Neutrophil (primary cell): ENCODE measurements around the gene GPC6.

Source experiments
- H3K27ac ChIP-seq: fragments of 200-600 bp; sonication (generic); 2 replicates; pipeline ENCODE4 v1.5.1; 2016; ENCODE audit warnings: mild to moderate bottlenecking, moderate library complexity
- H3K27me3 ChIP-seq: fragments of 200-600 bp; sonication (generic); 2 replicates; pipeline ENCODE4 v1.6.0; 2016; ENCODE audit warnings: mild to moderate bottlenecking
- H3K36me3 ChIP-seq: fragments of 200-600 bp; sonication (generic); 2 replicates; pipeline ENCODE4 v1.5.1; 2017
- H3K4me1 ChIP-seq, 2 experiments: fragments of 200-600 bp in 1 of 2; sonication (generic) in 1 of 2; 1 replicate in 1 of 2; 2 replicates in 1 of 2; pipeline versions ENCODE4 v1.5.1 to v1.6.1; 2013 to 2016; ENCODE audit warnings: low read depth in 1 of 2, low read length in 1 of 2, mild to moderate bottlenecking in 1 of 2, moderate library complexity in 1 of 2; ENCODE audit not compliant: control insufficient read depth in 1 of 2, insufficient read depth in 1 of 2
- H3K4me3 ChIP-seq, 2 experiments: fragments of 200-600 bp in 1 of 2; sonication (generic) in 1 of 2; 1 replicate in 1 of 2; 2 replicates in 1 of 2; pipeline ENCODE4 v1.5.1; 2013 to 2016; ENCODE audit warnings: low read depth in 1 of 2, low read length in 1 of 2, mild to moderate bottlenecking in 1 of 2, moderate library complexity in 1 of 2
- H3K9me3 ChIP-seq: fragments of 200-600 bp; sonication (generic); 2 replicates; pipeline ENCODE4 v1.5.1; 2016
- TF ChIP-seq, protein P1 (sequence below): fragments of 200-600 bp; sonication (generic); IDR thresholded peaks from 2 replicates; pipeline ENCODE4 v1.5.1; 2016; ENCODE audit warnings: antibody characterized with exemption

The GPC6 gene

GRCh38 chr13:94329277-94329676, 1102.7 kb downstream of the GPC6 start:
- no peak overlapping the region for H3K4me3 ChIP-seq
- H3K27ac ChIP-seq, result no peak overlapping the region
- H3K9me3 ChIP-seq, result no peaks in the 10 kb centered on the region
- H3K27me3 ChIP-seq, result no peaks in the 10 kb centered on the region
- TF ChIP-seq, protein P1, sequence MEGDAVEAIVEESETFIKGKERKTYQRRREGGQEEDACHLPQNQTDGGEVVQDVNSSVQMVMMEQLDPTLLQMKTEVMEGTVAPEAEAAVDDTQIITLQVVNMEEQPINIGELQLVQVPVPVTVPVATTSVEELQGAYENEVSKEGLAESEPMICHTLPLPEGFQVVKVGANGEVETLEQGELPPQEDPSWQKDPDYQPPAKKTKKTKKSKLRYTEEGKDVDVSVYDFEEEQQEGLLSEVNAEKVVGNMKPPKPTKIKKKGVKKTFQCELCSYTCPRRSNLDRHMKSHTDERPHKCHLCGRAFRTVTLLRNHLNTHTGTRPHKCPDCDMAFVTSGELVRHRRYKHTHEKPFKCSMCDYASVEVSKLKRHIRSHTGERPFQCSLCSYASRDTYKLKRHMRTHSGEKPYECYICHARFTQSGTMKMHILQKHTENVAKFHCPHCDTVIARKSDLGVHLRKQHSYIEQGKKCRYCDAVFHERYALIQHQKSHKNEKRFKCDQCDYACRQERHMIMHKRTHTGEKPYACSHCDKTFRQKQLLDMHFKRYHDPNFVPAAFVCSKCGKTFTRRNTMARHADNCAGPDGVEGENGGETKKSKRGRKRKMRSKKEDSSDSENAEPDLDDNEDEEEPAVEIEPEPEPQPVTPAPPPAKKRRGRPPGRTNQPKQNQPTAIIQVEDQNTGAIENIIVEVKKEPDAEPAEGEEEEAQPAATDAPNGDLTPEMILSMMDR, result no peak
- H3K36me3 ChIP-seq, result no peaks in the 10 kb centered on the region
- no peaks in the 10 kb centered on the region for H3K4me1 ChIP-seq

DNA sequence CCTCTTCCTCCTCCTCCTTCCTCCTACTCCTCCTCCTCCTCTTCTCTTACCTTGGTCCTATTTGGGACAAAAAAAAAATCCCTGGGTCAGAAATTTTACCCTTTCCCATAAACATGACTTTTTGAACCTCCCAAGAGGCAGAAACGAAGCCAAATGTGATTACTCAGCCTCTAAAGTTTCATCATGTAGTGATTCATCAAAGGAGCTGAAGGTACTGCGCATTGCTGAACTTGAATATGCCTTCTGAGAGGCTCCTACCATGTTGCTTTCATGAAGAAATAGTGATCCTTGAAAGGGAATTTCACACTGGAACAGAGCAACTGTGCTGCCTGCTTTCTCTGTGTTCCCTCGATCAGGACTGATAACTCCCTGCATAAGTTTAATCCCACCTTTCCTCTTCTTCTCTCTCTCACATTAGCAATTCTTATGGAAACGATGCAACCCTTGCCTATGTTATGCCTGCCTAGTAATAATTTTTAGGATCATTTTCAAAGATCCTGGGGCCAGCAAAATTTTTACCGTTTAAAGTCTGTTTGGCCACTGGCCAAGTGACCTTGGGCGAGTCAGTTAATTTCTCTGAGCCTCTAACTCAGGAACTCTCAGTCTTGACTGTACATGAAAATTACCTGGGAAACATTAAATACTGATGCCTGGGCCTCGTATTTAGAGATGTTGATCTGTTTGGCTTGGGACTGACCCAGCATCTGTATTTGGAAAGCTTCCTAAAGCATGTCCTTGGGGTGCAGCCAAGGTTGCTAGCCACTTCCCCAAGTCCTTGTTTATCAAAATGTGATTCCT, 1103.3 kb downstream of the GPC6 start:
- TF ChIP-seq, protein P1, result no peak
- H3K9me3 ChIP-seq, result no peaks in the 10 kb centered on the region
- no peak overlapping the region for H3K4me3 ChIP-seq
- no peaks in the 10 kb centered on the region for H3K4me1 ChIP-seq
- no peaks in the 10 kb centered on the region for H3K27me3 ChIP-seq
- no peaks in the 10 kb centered on the region for H3K36me3 ChIP-seq
- H3K27ac ChIP-seq, result no peak overlapping the region

- H3K27me3 ChIP-seq, result no peaks in the 10 kb centered on the region
- TF ChIP-seq, protein P1, result no peak
- H3K4me3 ChIP-seq, result no peak overlapping the region
- H3K36me3 ChIP-seq, result no peaks in the 10 kb centered on the region
- H3K4me1 ChIP-seq, result no peaks in the 10 kb centered on the region
- no peak overlapping the region for H3K27ac ChIP-seq
- no peaks in the 10 kb centered on the region for H3K9me3 ChIP-seq
Observed at GRCh38 chr13:94330552-94331071, 1104.0 kb downstream of the GPC6 start.

- Histone ChIP-seq H3K4me3 (no peak overlapping the region), H3K27me3 (no peaks in the 10 kb centered on the region), H3K4me1 (no peaks in the 10 kb centered on the region), H3K9me3 (no peaks in the 10 kb centered on the region), H3K27ac (no peak overlapping the region), H3K36me3 (no peaks in the 10 kb centered on the region)
- TF ChIP-seq, protein P1, result no peak
Observed at GRCh38 chr13:94331281-94331680, 1104.7 kb downstream of the GPC6 start.

DNA sequence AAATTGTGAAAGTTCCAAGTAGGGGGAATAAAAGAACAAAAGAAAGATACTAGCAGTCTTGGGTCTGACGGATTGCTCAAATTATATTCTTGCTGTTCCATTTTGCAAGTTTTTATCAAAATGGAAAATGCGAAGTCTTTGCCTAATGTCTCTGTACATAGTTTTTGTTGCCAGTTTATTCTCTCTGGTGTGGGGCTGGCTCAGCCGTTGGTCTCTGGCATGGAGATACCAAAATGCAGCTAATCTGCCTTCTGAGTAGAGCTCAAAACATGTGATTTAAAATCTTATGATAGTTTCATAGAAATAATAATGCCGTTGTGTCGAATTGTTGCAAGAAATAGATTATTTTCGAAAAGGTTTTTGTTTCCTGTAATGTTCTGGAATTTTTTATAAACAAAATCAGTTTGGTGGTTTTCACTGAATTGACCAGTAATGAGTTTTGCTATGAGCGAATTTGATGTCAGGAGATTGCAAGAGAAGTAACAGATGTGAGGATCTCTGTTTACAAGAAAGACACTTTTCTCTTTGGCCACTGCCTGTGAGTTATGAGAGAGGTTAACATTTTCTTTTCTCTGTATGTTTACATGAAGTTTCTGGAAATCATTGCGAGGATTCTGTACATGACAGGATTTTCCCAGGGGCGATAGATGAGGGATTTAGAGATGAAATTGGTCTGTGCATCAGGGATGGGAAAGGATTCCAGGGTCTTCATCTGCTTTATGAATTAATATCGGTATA, 1105.9 kb downstream of the GPC6 start:
- no peaks in the 10 kb centered on the region for H3K4me1 ChIP-seq
- H3K36me3 ChIP-seq, result no peaks in the 10 kb centered on the region
- no peaks in the 10 kb centered on the region for H3K27me3 ChIP-seq
- no peak overlapping the region for H3K4me3 ChIP-seq
- H3K9me3 ChIP-seq, result no peaks in the 10 kb centered on the region
- TF ChIP-seq, protein P1, result no peak
- no peak overlapping the region for H3K27ac ChIP-seq
